Measurements from ENCODE around the gene BBS5.

DNA sequence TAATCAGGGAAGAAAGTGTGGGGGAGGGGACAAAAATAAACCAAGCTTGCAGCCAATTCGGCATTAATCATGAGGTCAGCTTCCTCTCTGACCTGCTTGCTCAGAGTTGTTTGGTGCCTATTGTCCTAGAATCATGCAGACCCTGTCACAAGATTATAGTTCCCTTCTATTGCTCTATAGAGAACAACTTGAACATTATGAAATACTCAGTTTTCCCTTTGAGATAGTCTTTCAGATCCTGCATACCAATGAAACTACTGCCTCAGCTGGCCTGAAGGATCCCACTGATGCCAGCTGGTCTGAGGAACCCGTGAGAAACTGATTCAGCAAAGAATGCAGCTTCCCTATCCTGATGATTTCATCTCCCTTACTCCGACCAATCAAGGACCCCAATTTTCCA lies 955 bp upstream of the BBS5 start:
- TF ChIP-seq CTCF (IDR thresholded peaks at IDR 0.05) = no peak
- TF ChIP-seq POLR2AphosphoS5 (IDR thresholded peaks at IDR 0.05) = no peak

Measured in prostate gland (tissue), 2 donors.